K562 (cell line): ENCODE results near the gene TYMP. TPM values are rescaled to one million over a fixed set of nuclear protein-coding genes. Genes with fewer than 3 reads are reported as not detected.

Experiments
- ATAC-seq: fragments of 200-7000 bp; cut with Tn5 transposase; 3 replicates; pipeline ENCODE4 v1.9.1; 2020; ENCODE audit warnings: moderate library complexity
- BruUV-seq: library from RNA; stranded (reverse); fragments of 400-500 nt; replicated peaks from 2 replicates; lab custom pipeline; 2021; lab: Mats Ljungman, UMichigan
- CTCF ChIA-PET: fragments of 300-600 bp; formaldehyde crosslinking; extraction: SDS; loops from one replicate; lab custom pipeline; 2021; ENCODE audit warnings: low intra/inter-chr PET ratio; lab: Yijun Ruan, JAX
- POLR2A ChIA-PET: fragments of 300-600, 350-650 bp; sonication (Branson Sonifier 250); formaldehyde crosslinking; extraction: SDS; loops from one replicate; lab custom pipeline; 2021; ENCODE audit warnings: antibody characterized with exemption, inconsistent platforms; lab: Yijun Ruan, JAX
- DNase-seq, 4 experiments: peaks; one replicate each; pipeline versions ENCODE4 v3.0.0 to v3.0.0-alpha.2; 2011 to 2018; ENCODE audit warnings: low spot score in 3 of 4, mixed read lengths in 3 of 4; ENCODE audit errors: extremely low read depth in 1 of 4
- FAIRE-seq: peaks from 2 replicates; lab custom pipeline; 2011; peaks lifted over from hg19 to GRCh38; lab: Jason Lieb, UNC
- H2AFZ ChIP-seq: 2 replicates; pipeline ENCODE4 v1.6.0; 2011; ENCODE audit warnings: low read depth, low read length, control low read depth, inconsistent platforms
- H3K27ac ChIP-seq: fragments of 200-600 bp; 3 replicates; pipeline ENCODE4 v1.8.0; 2011; ENCODE audit warnings: low read depth, mild to moderate bottlenecking, control low read depth, inconsistent platforms, low read length, moderate library complexity, mixed read lengths; ENCODE audit errors: extremely low read depth
- H3K27me3 ChIP-seq, 2 experiments: fragments of 300-600 bp in 1 of 2; 2 replicates in 1 of 2; 3 replicates in 1 of 2; pipeline versions ENCODE4 v1.6.0 to v1.8.0; 2011; ENCODE audit warnings: inconsistent platforms in 2 of 2, low read length in 2 of 2, mild to moderate bottlenecking in 1 of 2, mixed read lengths in 1 of 2, moderate library complexity in 1 of 2; ENCODE audit not compliant: control insufficient read depth in 2 of 2, insufficient read depth in 2 of 2
- H3K36me3 ChIP-seq: fragments of 300-600 bp; 3 replicates; pipeline ENCODE4 v1.8.0; 2011; ENCODE audit warnings: mild to moderate bottlenecking, low read length, inconsistent platforms; ENCODE audit not compliant: control insufficient read depth, insufficient read depth
- H3K4me1 ChIP-seq, 2 experiments: fragments of 200-600 bp in 1 of 2; replicated peaks in 1 of 2; 2 replicates in 1 of 2; 3 replicates in 1 of 2; pipeline versions ENCODE4 v1.5.1 to v1.8.0; 2011; ENCODE audit warnings: inconsistent platforms in 2 of 2, low read length in 2 of 2, mild to moderate bottlenecking in 1 of 2, mixed read lengths in 1 of 2, moderate library complexity in 1 of 2; ENCODE audit not compliant: control insufficient read depth in 2 of 2, insufficient read depth in 2 of 2
- H3K4me2 ChIP-seq: 2 replicates; pipeline ENCODE4 v1.6.1; 2011; ENCODE audit warnings: low read length, control low read depth, inconsistent platforms, mixed read lengths; ENCODE audit not compliant: insufficient read depth
- H3K4me3 ChIP-seq: fragments of 200-600 bp; sonication (generic), shearing (Covaris generic); 2 replicates; pipeline ENCODE4 v1.5.1; 2016; ENCODE audit warnings: control low read depth, inconsistent platforms
- H3K79me2 ChIP-seq: fragments of 200-600 bp; 3 replicates; pipeline ENCODE4 v1.8.0; 2011; ENCODE audit warnings: low read length, inconsistent platforms; ENCODE audit not compliant: control insufficient read depth, insufficient read depth
- H3K9ac ChIP-seq, 2 experiments: 2 replicates each; pipeline versions ENCODE4 v1.6.0 to v1.6.1; 2011; ENCODE audit warnings: low read depth in 2 of 2, low read length in 2 of 2, control low read depth in 1 of 2, inconsistent platforms in 1 of 2, mild to moderate bottlenecking in 1 of 2, mixed read lengths in 1 of 2; ENCODE audit not compliant: insufficient read depth in 1 of 2
- H3K9me1 ChIP-seq: one replicate; pipeline ENCODE4 v1.6.0; 2011; ENCODE audit warnings: inconsistent platforms, mild to moderate bottlenecking, low read length, moderate library complexity; ENCODE audit not compliant: control insufficient read depth, insufficient read depth
- H3K9me3 ChIP-seq: replicated peaks from 2 replicates; pipeline ENCODE4 v1.5.1; 2011; ENCODE audit warnings: low read depth, low read length, inconsistent platforms; ENCODE audit not compliant: control insufficient read depth, insufficient read depth
- H4K20me1 ChIP-seq: replicated peaks from 2 replicates; pipeline ENCODE4 v1.6.1; 2011; ENCODE audit warnings: low read length, inconsistent platforms, mixed read lengths; ENCODE audit not compliant: control insufficient read depth, insufficient read depth
- CGGBP1 ChIP-seq: fragments of 250-450 bp; sonication (Bioruptor Pico); IDR thresholded peaks from 2 replicates; pipeline ENCODE4 v1.9.0; 2021; ENCODE audit warnings: mild to moderate bottlenecking
- CREB1 ChIP-seq, 2 experiments: sonication (generic) in 1 of 2; formaldehyde crosslinking in 1 of 2; IDR thresholded peaks; 2 replicates each; pipeline versions ENCODE4 v1.6.1 to v1.8.0; 2012 to 2022; ENCODE audit warnings: inconsistent platforms in 1 of 2, mild to moderate bottlenecking in 1 of 2, missing genetic modification reagents in 1 of 2, moderate library complexity in 1 of 2
- HEY1 ChIP-seq: fragments of 250-450 bp; sonication (Bioruptor Pico); IDR thresholded peaks from 2 replicates; pipeline ENCODE4 v1.5.0; 2020; ENCODE audit warnings: mild to moderate bottlenecking, moderate library complexity, borderline replicate concordance
- HMGN3 ChIP-seq: IDR thresholded peaks from 2 replicates; pipeline ENCODE4 v1.6.1; 2011; ENCODE audit warnings: borderline replicate concordance, low read depth, mild to moderate bottlenecking, mixed read lengths, low read length; ENCODE audit not compliant: insufficient read length; ENCODE audit errors: extremely low read depth
- MBD2 ChIP-seq: sonication (generic); IDR thresholded peaks from 2 replicates; pipeline ENCODE4 v1.6.1; 2016; ENCODE audit warnings: low read depth, borderline replicate concordance
- POLR2G ChIP-seq: fragments of 200-400 bp; formaldehyde crosslinking; IDR thresholded peaks from 2 replicates; pipeline ENCODE4 v1.6.1; 2017; ENCODE audit warnings: low read depth, mild to moderate bottlenecking, antibody characterized with exemption, low read length, moderate library complexity
- RBFOX2 ChIP-seq: fragments of 200-400 bp; formaldehyde crosslinking; IDR thresholded peaks from 2 replicates; pipeline ENCODE4 v1.6.1; 2017; ENCODE audit warnings: low read depth, mild to moderate bottlenecking, low read length, moderate library complexity
- RBM34 ChIP-seq: fragments of 200-400 bp; formaldehyde crosslinking; IDR thresholded peaks from 2 replicates; pipeline ENCODE4 v1.6.1; 2018; ENCODE audit warnings: low read length, borderline replicate concordance; ENCODE audit not compliant: insufficient read depth
- YBX1 ChIP-seq: fragments of 450-650 bp; IDR thresholded peaks from 2 replicates; pipeline ENCODE4 v1.7.1; 2016; ENCODE audit warnings: mild to moderate bottlenecking
- ZFP36 ChIP-seq: fragments of 150-350 bp; IDR thresholded peaks from 2 replicates; pipeline ENCODE4 v1.6.1; 2018; ENCODE audit warnings: low read length, low read depth; ENCODE audit not compliant: partially characterized antibody
- ZNF583 ChIP-seq: fragments of 250-450 bp; sonication (Bioruptor Pico); IDR thresholded peaks from 2 replicates; pipeline ENCODE4 v1.4.0; 2020
- WGBS: fragments of 100-300 bp; shearing (Covaris generic); methylation state at CpG from one replicate; pipeline ENCODE4 v1.1.6; 2016; ENCODE audit warnings: low coverage, mixed read lengths; ENCODE audit not compliant: insufficient coverage; ENCODE audit errors: missing lambda C conversion rate; 5-methylcytosine and 5-hydroxymethylcytosine counted together
- in situ Hi-C: fragments of 300-500 bp; cut with MboI; formaldehyde crosslinking; loops from 4 replicates; pipeline ENCODE4 v1.15.0; 2018; ENCODE audit warnings: inconsistent platforms, mixed read lengths
- intact Hi-C: fragments of 100-400 bp; cut with micrococcal nuclease; formaldehyde crosslinking; loops from 2 replicates; pipeline ENCODE4 v1.14.2; 2022
- polyA plus RNA-seq, 8 experiments: library from polyadenylated mRNA; depleted of rRNA in 4 of 8; stranded (reverse) in 5 of 8; unstranded in 3 of 8; fragments of >200 nt; fragmentation: Nextera tagmentation in 2 of 8; fragmentation: Illumina TruSeq in 1 of 8; extraction: Ambion mirVana in 2 of 8; extraction: Trizol in 1 of 8; gene quantifications; 2 replicates each; pipeline versions ENCODE4 v1.2.1 to v1.2.3, GENCODE V29; 2011 to 2014; ENCODE audit warnings: inconsistent platforms in 1 of 8, missing spikeins in 1 of 8
- total RNA-seq, 7 experiments: library from RNA; depleted of rRNA in 6 of 7; stranded (reverse); fragments of >200 nt in 6 of 7; fragmentation: Illumina TruSeq in 2 of 7; extraction: Trizol in 2 of 7; gene quantifications; 2 replicates each; pipeline versions ENCODE4 v1.2.1 to v1.2.3, GENCODE V29; 2011 to 2021; ENCODE audit warnings: low replicate concordance in 1 of 7
- TF ChIP-seq, protein P1 (sequence below): fragments of 450-650 bp; IDR thresholded peaks from 2 replicates; pipeline ENCODE4 v1.6.1; 2016; ENCODE audit warnings: low read depth, mild to moderate bottlenecking, moderate library complexity

Gene TYMP
- total and polyA plus RNA-seq, 9 of the 15 experiments (the other 6 are each of a cell fraction or from before 2014, with no cell fraction given), result 0.03 to 4.0 (median 2.4) TPM; not detected in 4

DNA sequence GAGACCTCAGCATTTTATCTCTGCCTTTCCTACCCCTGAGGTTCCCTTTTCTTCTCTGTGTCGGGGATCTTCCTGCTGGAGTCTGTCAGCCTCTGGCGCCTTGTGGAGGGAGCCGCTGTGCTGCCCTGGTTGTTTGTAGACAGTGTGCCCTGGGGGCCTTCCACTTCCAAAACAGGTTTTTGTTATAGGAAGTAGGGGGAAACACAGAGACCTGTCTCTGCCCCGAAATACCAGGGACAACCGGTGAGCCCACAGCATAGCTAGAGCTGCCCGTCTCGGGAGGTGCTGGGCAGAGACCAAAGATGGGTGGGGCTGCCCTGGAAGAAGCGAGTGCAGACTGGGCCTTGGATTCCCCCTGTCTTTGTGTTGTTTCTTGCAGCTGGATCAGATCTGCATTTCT is 13.7 kb downstream of the TYMP start (continued):
- no peak for TF ChIP-seq CREB1 (IDR thresholded peaks at IDR 0.05)
- no peak for TF ChIP-seq CREB1 (CRISPR knock-in tag; IDR thresholded peaks at IDR 0.05)
- no peak for TF ChIP-seq ZNF583 (CRISPR knock-in tag)
- TF ChIP-seq HMGN3, result no peak
- TF ChIP-seq RBFOX2, result no peak
- TF ChIP-seq YBX1, result no peak
- TF ChIP-seq CGGBP1 (CRISPR knock-in tag), result no peak
- no peak for TF ChIP-seq ZFP36
- TF ChIP-seq RBM34, result no peak
- no peak for TF ChIP-seq MBD2
- TF ChIP-seq HEY1 (CRISPR knock-in tag), result no peak

- Histone ChIP-seq H3K9ac (no peak overlapping the region), H3K9me1 (no peaks in the 10 kb centered on the region), H2AFZ (no peak overlapping the region), H3K4me1 (peaks cover 0 to 4% of the 10 kb centered on the region in 2 experiments; a peak in 3 of 5 replicates), H3K27me3 (no peaks in the 10 kb centered on the region), H3K27ac (no peak overlapping the region), H3K79me2 (peaks cover 68% of the 10 kb centered on the region), H3K4me2 (no peak overlapping the region), H3K9me3 (no peaks in the 10 kb centered on the region), H4K20me1 (no peaks in the 10 kb centered on the region), H3K4me3 (no peak overlapping the region), H3K36me3 (peaks cover 47% of the 10 kb centered on the region; the same call in 1 of the 3 replicates)
- TF ChIP-seq POLR2G, result 0 out of 2 replicates have a peak, but pooled peaks have one; percentile 32
- TF ChIP-seq ZFP36, result no peak
- TF ChIP-seq, protein P1, sequence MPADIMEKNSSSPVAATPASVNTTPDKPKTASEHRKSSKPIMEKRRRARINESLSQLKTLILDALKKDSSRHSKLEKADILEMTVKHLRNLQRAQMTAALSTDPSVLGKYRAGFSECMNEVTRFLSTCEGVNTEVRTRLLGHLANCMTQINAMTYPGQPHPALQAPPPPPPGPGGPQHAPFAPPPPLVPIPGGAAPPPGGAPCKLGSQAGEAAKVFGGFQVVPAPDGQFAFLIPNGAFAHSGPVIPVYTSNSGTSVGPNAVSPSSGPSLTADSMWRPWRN, result no peak
- TF ChIP-seq RBFOX2, result peak; percentile 54
- intact Hi-C loops (no loop called here), in situ Hi-C loops (no loop called here)
- WGBS, result 96% methylated on average over 4 of the region's 15 CpGs
- no peak for FAIRE-seq
- BruUV-seq, result no TSS peak
- no peak for ATAC-seq
- CTCF ChIA-PET, result no interaction called here
- POLR2A ChIA-PET, result interaction anchor here (1.4 kb wide), 1 partner anchor 13 kb away, joined by 7 read pairs; the partner anchor contains the start of gene SCO2
- DNase-seq, result no peak
Measured at GRCh38 chr22:50513175-50513574, 16.6 kb downstream of the TYMP start.
